ENCODE results near the gene SPOCD1.

SPOCD1 gene

DNA sequence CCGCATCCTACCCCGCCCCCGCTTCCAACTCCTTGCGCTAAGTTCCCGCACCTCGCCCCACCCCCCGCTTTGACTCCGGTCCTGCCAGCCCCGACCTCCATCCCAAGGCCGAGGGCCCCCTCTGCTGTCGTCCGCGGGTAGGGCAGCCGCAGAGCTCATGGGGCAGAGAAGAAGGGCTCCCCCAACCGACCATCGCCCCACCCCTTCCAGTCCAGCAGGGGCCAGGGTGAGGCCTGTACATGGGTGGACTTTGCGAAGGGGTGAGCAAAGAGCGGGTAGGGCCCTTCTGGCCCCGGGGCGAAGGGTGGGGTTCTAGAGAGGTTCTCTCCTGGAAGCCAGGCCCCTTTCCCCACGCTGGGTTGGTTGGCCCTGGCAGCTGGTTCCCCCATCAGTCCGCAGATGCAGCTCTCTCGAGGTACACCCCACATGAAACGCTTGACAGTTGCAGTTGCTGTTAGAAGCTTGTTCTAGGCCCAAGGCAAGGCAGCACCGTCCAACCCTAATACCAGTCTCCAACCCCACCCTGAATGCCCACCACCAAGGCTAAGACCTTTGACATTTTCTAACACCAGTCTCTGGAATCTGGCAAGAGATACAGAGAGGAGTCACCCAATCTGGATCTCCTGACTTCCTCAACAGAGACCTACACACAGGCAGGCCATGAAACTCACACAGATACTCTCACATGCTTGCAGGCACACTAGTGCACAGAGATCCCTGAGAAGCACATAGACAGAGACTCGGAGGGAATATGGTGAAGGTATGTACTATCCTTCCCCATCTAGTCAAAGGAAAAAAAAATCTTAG is 26.4 kb downstream of the SPOCD1 start:
- H3K27me3 ChIP-seq, result peaks cover 5% of the 10 kb centered on the region
- H3K27ac ChIP-seq, result peak overlapping the region; percentile 92
- TF ChIP-seq, protein P1, sequence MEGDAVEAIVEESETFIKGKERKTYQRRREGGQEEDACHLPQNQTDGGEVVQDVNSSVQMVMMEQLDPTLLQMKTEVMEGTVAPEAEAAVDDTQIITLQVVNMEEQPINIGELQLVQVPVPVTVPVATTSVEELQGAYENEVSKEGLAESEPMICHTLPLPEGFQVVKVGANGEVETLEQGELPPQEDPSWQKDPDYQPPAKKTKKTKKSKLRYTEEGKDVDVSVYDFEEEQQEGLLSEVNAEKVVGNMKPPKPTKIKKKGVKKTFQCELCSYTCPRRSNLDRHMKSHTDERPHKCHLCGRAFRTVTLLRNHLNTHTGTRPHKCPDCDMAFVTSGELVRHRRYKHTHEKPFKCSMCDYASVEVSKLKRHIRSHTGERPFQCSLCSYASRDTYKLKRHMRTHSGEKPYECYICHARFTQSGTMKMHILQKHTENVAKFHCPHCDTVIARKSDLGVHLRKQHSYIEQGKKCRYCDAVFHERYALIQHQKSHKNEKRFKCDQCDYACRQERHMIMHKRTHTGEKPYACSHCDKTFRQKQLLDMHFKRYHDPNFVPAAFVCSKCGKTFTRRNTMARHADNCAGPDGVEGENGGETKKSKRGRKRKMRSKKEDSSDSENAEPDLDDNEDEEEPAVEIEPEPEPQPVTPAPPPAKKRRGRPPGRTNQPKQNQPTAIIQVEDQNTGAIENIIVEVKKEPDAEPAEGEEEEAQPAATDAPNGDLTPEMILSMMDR (IDR thresholded peaks at IDR 0.05), result peak; percentile 99
- peaks cover 9 to 20% of the 10 kb centered on the region in 2 experiments for H3K4me1 ChIP-seq (ENCODE audit: control insufficient read depth in 1 of 2, insufficient read depth in 1 of 2, low read depth in 1 of 2, low read length in 1 of 2)
- H3K9me3 ChIP-seq, result no peaks in the 10 kb centered on the region
- H3K4me3 ChIP-seq (ENCODE audit: low read depth in 1 of 2, low read length in 1 of 2), result peak overlapping the region; percentile 88 to 98
- H3K36me3 ChIP-seq, result no peaks in the 10 kb centered on the region

DNA sequence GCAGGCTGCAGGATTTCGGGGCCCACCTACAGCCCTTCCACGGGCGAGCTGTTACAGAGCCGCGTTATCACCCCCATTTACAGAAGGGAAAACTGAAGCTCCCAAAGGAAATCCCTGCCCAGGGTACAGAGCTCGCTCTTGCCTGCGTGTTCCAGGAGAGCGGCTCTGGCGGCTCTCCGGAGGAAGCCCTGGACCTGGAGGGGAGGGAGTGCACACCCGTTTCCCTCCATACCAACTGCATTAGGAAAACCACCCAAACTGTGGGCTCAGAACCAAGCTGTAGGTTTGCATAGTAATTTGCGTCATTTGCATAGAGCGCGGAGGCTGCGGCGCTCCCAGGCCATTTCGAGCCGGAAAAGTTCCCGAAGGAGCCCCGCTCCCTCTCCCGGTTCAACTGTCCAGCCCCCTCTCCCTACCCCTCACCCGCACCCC is 27.0 kb downstream of the SPOCD1 start:
- H3K4me3 ChIP-seq (ENCODE audit: low read depth in 1 of 2, low read length in 1 of 2), result peak overlapping the region; percentile 88 to 98
- H3K27ac ChIP-seq, result peak overlapping the region; percentile 92
- no peaks in the 10 kb centered on the region for H3K36me3 ChIP-seq
- H3K27me3 ChIP-seq, result peaks cover 2% of the 10 kb centered on the region
- H3K4me1 ChIP-seq (ENCODE audit: control insufficient read depth in 1 of 2, insufficient read depth in 1 of 2, low read depth in 1 of 2, low read length in 1 of 2), result peaks cover 9 to 20% of the 10 kb centered on the region in 2 experiments
- TF ChIP-seq, protein P1 (IDR thresholded peaks at IDR 0.05), result no peak
- H3K9me3 ChIP-seq, result no peaks in the 10 kb centered on the region

DNA sequence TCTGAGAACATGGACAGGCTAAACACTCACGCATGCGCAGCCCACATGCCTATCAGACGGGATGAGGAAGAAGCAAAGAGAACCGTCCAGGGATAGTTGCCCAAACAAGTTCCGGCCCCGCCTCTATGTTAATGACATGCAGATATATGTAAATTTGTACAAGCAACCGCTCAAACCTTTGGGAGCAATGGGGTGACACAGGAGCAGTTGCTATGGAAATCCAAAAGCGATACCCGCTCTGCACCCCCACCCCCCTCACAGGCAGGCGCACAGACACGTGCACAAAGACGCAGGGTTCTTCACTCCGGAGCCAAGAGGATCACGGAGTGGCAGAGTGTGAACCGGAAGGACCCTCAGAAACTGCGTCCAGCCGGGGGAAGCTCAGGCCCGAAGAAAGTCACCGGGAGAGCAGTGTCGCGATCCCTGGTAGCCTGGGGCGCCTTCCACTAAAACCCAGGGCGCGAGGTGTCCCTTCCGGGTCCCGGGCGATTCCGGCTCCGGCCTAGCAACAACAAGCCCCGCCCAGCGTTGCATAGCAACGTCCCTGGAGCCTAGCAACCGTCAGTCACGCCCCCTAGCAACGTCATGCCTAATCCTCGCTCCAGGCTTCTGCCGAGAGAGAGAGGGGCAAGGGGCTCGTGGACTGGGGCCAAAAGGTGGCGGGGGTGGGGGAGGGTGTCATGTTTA is 27.5 kb downstream of the SPOCD1 start:
- TF ChIP-seq, protein P1 (IDR thresholded peaks at IDR 0.05), result no peak
- no peaks in the 10 kb centered on the region for H3K9me3 ChIP-seq
- peak overlapping the region; percentile 92 for H3K27ac ChIP-seq
- peak overlapping the region; percentile 88 to 98 for H3K4me3 ChIP-seq (ENCODE audit: low read depth in 1 of 2, low read length in 1 of 2)
- H3K27me3 ChIP-seq, result no peaks in the 10 kb centered on the region
- no peaks in the 10 kb centered on the region for H3K36me3 ChIP-seq
- H3K4me1 ChIP-seq (ENCODE audit: control insufficient read depth in 1 of 2, insufficient read depth in 1 of 2, low read depth in 1 of 2, low read length in 1 of 2), result peaks cover 9 to 20% of the 10 kb centered on the region in 2 experiments

DNA sequence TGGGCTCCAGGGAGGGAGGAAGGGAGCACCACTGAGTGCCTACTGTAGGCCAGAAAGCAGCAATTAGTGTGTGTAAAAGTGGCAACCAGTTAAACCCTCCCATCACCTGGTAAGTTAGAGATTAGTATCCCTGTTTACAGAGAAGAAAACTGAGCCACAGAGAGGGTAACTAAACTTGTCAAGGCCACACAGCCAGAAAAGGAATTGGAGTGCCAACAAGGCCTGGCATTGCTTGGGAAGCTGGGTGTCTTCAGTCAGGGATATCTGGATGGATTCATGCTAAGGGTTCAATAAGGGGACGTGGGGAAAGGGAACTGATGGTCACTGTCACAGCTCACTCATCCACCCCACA is 28.1 kb downstream of the SPOCD1 start:
- no peaks in the 10 kb centered on the region for H3K36me3 ChIP-seq

DNA sequence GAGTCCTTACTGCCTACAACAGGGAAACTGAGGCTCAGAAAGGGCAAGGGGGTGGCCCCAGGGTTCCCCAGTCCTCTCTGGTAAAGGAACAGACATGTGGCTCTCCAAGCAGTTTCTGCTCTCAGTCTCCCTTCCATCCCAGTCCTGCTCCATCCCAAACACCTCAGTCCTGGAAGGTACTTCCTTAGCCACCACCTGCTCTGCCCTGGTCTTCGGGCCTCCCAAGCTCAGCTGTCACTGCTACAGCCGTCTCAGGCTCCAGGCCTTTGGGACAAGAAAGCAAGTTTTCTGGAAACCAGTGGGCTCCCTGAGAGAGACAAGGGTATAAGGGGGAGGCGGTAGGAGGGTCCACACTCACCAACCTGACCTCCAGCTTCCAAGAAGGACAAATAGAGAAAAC is 28.6 kb downstream of the SPOCD1 start:
- peaks cover 8% of the 10 kb centered on the region for H3K27me3 ChIP-seq
- peaks cover 9 to 20% of the 10 kb centered on the region in 2 experiments for H3K4me1 ChIP-seq (ENCODE audit: control insufficient read depth in 1 of 2, insufficient read depth in 1 of 2, low read depth in 1 of 2, low read length in 1 of 2)
- H3K9me3 ChIP-seq, result no peaks in the 10 kb centered on the region
- no peak overlapping the region for H3K4me3 ChIP-seq (ENCODE audit: low read depth in 1 of 2, low read length in 1 of 2)
- no peaks in the 10 kb centered on the region for H3K36me3 ChIP-seq
- H3K27ac ChIP-seq, result peak overlapping the region; percentile 92
- TF ChIP-seq, protein P1 (IDR thresholded peaks at IDR 0.05), result no peak

More for the DNA sequence above, 28.1 kb downstream of the SPOCD1 start:
- Histone ChIP-seq H3K27me3 (peaks cover 3% of the 10 kb centered on the region), H3K4me1 (ENCODE audit: control insufficient read depth in 1 of 2, insufficient read depth in 1 of 2, low read depth in 1 of 2, low read length in 1 of 2) (peaks cover 9 to 20% of the 10 kb centered on the region in 2 experiments), H3K27ac (peak overlapping the region; percentile 92), H3K9me3 (no peaks in the 10 kb centered on the region), H3K4me3 (ENCODE audit: low read depth in 1 of 2, low read length in 1 of 2) (peak overlapping the region; percentile 88 to 98)
- TF ChIP-seq, protein P1 (IDR thresholded peaks at IDR 0.05), result no peak

Data from neutrophil (primary cell).